ENCODE results near the gene EMSY. TPM values are rescaled to one million over a fixed set of nuclear protein-coding genes. Genes with fewer than 3 reads are reported as not detected.

The EMSY gene
- total and polyA plus RNA-seq, 2 of the 8 experiments (the other 6 are each of a cell fraction or from before 2014, with no cell fraction given) = 29.6 to 34.6 TPM

- peak overlapping the region; percentile 70; the same call in 1 of the 2 replicates for H2AK5ac ChIP-seq (ENCODE audit: low read depth, low read length)
- H3K36me3 ChIP-seq (ENCODE audit: control insufficient read depth in 2 of 4, insufficient read depth in 4 of 4, low read length in 3 of 4) = peaks cover 0 to 6% (median 2%) of the 10 kb centered on the region in 4 experiments; a peak in 3 of 8 replicates
- H2BK15ac ChIP-seq (ENCODE audit: low read length) = no peak overlapping the region
- H3K27ac ChIP-seq (ENCODE audit: low read depth, low read length) = peak overlapping the region; percentile 35
- peak overlapping the region; percentile 93 for H2BK20ac ChIP-seq (ENCODE audit: low read length)
- peak overlapping the region; percentile 56 for H4K91ac ChIP-seq (replicated peaks; ENCODE audit: insufficient read length, low read length)
- no peaks in the 10 kb centered on the region for H3K9me3 ChIP-seq (ENCODE audit: insufficient read depth in 2 of 2, low read depth in 1 of 2, low read length in 1 of 2)
- WGBS, 2 experiments (ENCODE audit: extremely low coverage in 1 of 2, insufficient coverage in 1 of 2, insufficient read length in 1 of 2, insufficient replicate concordance in 2 of 2, low coverage in 1 of 2, low lambda C conversion rate in 2 of 2, missing lambda C conversion rate in 1 of 2) = 71% methylated on average over 5 of the region's 5 CpGs; no CpG with 5 or more reads in 1 of the 2 experiments
- H3K23me2 ChIP-seq (ENCODE audit: low read depth, low read length) = no peaks in the 10 kb centered on the region
- no peak overlapping the region for H3K4ac ChIP-seq (replicated peaks; ENCODE audit: insufficient read length, low read depth, low read length)
- H4K20me1 ChIP-seq (replicated peaks in 1 of 2; ENCODE audit: control insufficient read depth in 1 of 2, insufficient read depth in 2 of 2, low read length in 2 of 2) = peaks cover 2 to 4% of the 10 kb centered on the region in 2 experiments
- DNase-seq (ENCODE audit: low read depth in 1 of 2, low spot score in 2 of 2) = no peak
- peak; percentile 73 for FAIRE-seq
- H3K56ac ChIP-seq (replicated peaks; ENCODE audit: insufficient read length, low read depth, low read length) = no peak overlapping the region
- H3K4me1 ChIP-seq (replicated peaks in 1 of 4; ENCODE audit: control insufficient read depth in 3 of 4, insufficient read depth in 4 of 4, low read length in 3 of 4) = peaks cover 2 to 9% (median 6%) of the 10 kb centered on the region in 4 experiments; a peak in 6 of 7 replicates
- H3K23ac ChIP-seq (ENCODE audit: insufficient read length) = no peak overlapping the region
- ChIA-PET CTCF (ENCODE audit: partially characterized antibody) (interaction anchor here (0.6 to 3.5 kb wide), 11 partner anchors 19 to 302 kb away, joined by 3 to 19 read pairs (median 4); no protein-coding TSS in a partner anchor), POLR2A (ENCODE audit: partially characterized antibody) (interaction anchor here (0.8 to 1.4 kb wide), 5 partner anchors 9 to 66 kb away, joined by 3 to 7 read pairs (median 4); partner anchors contain the start of gene EMSY)
- H3K79me1 ChIP-seq (ENCODE audit: low read depth, low read length) = no peaks in the 10 kb centered on the region
- H2BK12ac ChIP-seq (ENCODE audit: low read depth, low read length) = peak overlapping the region; percentile 93
- H2BK120ac ChIP-seq (replicated peaks; ENCODE audit: low read depth, low read length) = no peak overlapping the region
- no peaks in the 10 kb centered on the region; a peak in 1 of 4 replicates for H3K79me2 ChIP-seq (ENCODE audit: control insufficient read depth in 1 of 2, insufficient read depth in 2 of 2, low read length in 2 of 2)
- no peak overlapping the region for H4K8ac ChIP-seq (ENCODE audit: extremely low read depth, insufficient read depth, low read length)
- peak overlapping the region; percentile 59 to 65 for H3K4me2 ChIP-seq (ENCODE audit: insufficient read depth in 1 of 2, low read depth in 2 of 2, low read length in 2 of 2)
- H3K18ac ChIP-seq (ENCODE audit: extremely low read depth, low read length) = peak overlapping the region; percentile 78
- H3K27me3 ChIP-seq (replicated peaks in 1 of 4; ENCODE audit: control insufficient read depth in 3 of 4, extremely low read depth in 1 of 4, insufficient read depth in 3 of 4, low read length in 3 of 4) = no peaks in the 10 kb centered on the region
- H3K14ac ChIP-seq (ENCODE audit: insufficient read length) = no peak overlapping the region
- H3K4me3 ChIP-seq (ENCODE audit: extremely low read depth in 1 of 4, insufficient read depth in 2 of 4, low read depth in 3 of 4, low read length in 4 of 4) = peak overlapping the region in 1 of 4 experiments; percentile 22; a peak in 3 of 8 replicates
- H4K5ac ChIP-seq (ENCODE audit: insufficient read length, low read depth, low read length) = peak overlapping the region; percentile 53
- peak overlapping the region; percentile 54 for H2BK5ac ChIP-seq (ENCODE audit: low read depth, low read length)
- no peak overlapping the region; a peak in 2 of 7 replicates for H3K9ac ChIP-seq (replicated peaks in 1 of 4; ENCODE audit: extremely low read depth in 1 of 4, low read depth in 3 of 4, low read length in 3 of 4)
- H2AFZ ChIP-seq (ENCODE audit: low read length) = no peak overlapping the region
- TF ChIP-seq JUN (IDR thresholded peaks at IDR 0.05; ENCODE audit: low read depth, low read length) (no peak), CTBP2 (IDR thresholded peaks at IDR 0.05; ENCODE audit: borderline replicate concordance, insufficient read depth, insufficient read length, low read length) (no peak), ATF3 (IDR thresholded peaks at IDR 0.05; ENCODE audit: insufficient read depth, low read depth, low read length) (no peak), CTCF (IDR thresholded peaks at IDR 0.05; ENCODE audit: control extremely low read depth in 1 of 3, insufficient read depth in 1 of 3, low read depth in 1 of 3, low read length in 3 of 3) (no peak)
These were observed 65.5 kb downstream of the EMSY start for GRCh38 chr11:76510060-76511047.
